NCI-H510A (cell line): ENCODE data around the gene SYNE2.
"Not testable (repeated sequence)": the region's sequence is repeated elsewhere in the genome, so short reads cannot be mapped to it uniquely, and the experiment has no call there.

Source experiments
- DNase-seq: peaks from one replicate; lab custom pipeline; 2025; lab: John Stamatoyannopoulos, UW

The SYNE2 gene

GRCh38 chr14:64125270-64125669, 272.5 kb downstream of the SYNE2 start:
- no peak for DNase-seq

- no peak for DNase-seq
These were observed 273.7 kb downstream of the SYNE2 start for GRCh38 chr14:64126548-64126947.

GRCh38 chr14:64137657-64138290, 285.0 kb downstream of the SYNE2 start:
- no peak for DNase-seq

GRCh38 chr14:64147126-64147790, 294.5 kb downstream of the SYNE2 start:
- no peak for DNase-seq

GRCh38 chr14:64149921-64150320, 297.1 kb downstream of the SYNE2 start:
- DNase-seq, result no peak

GRCh38 chr14:64158608-64159007, 305.8 kb downstream of the SYNE2 start:
- no peak for DNase-seq

GRCh38 chr14:64159588-64159987, 306.8 kb downstream of the SYNE2 start:
- DNase-seq, result no peak

- DNase-seq, result no peak
These were observed 317.4 kb downstream of the SYNE2 start for GRCh38 chr14:64170181-64170580.

- DNase-seq, result no peak
These were observed 322.3 kb downstream of the SYNE2 start for GRCh38 chr14:64174922-64175782.

- no peak for DNase-seq
These were observed 323.5 kb downstream of the SYNE2 start for GRCh38 chr14:64176330-64176729.

- no peak for DNase-seq
These were observed 326.0 kb downstream of the SYNE2 start for GRCh38 chr14:64178814-64179213.

- not testable (repeated sequence) for DNase-seq
These were observed 330.1 kb downstream of the SYNE2 start for GRCh38 chr14:64182908-64183307.

- no peak for DNase-seq
These were observed 331.4 kb downstream of the SYNE2 start for GRCh38 chr14:64184103-64184729.

- no peak for DNase-seq
These were observed 332.4 kb downstream of the SYNE2 start for GRCh38 chr14:64185184-64185583.

- no peak for DNase-seq
These were observed 333.7 kb downstream of the SYNE2 start for GRCh38 chr14:64186231-64187129.

- DNase-seq, result no peak
These were observed 334.5 kb downstream of the SYNE2 start for GRCh38 chr14:64187331-64187730.

- no peak for DNase-seq
These were observed 338.2 kb downstream of the SYNE2 start for GRCh38 chr14:64190974-64191502.

- DNase-seq, result no peak
These were observed 339.0 kb downstream of the SYNE2 start for GRCh38 chr14:64191756-64192155.

GRCh38 chr14:64193821-64194220, 341.0 kb downstream of the SYNE2 start:
- DNase-seq, result no peak

- DNase-seq, result no peak
These were observed 341.6 kb downstream of the SYNE2 start for GRCh38 chr14:64194404-64194803.

GRCh38 chr14:64195199-64195598, 342.4 kb downstream of the SYNE2 start:
- DNase-seq, result no peak
